GM18861 (cell line): ENCODE results near the gene UGT3A2.

ENCODE experiments used
- ATAC-seq: cut with Tn5 transposase; IDR thresholded peaks from one replicate; pipeline ENCODE4 v1.9.1; 2021; ENCODE audit not compliant: unreplicated experiment

The UGT3A2 gene, protein sequence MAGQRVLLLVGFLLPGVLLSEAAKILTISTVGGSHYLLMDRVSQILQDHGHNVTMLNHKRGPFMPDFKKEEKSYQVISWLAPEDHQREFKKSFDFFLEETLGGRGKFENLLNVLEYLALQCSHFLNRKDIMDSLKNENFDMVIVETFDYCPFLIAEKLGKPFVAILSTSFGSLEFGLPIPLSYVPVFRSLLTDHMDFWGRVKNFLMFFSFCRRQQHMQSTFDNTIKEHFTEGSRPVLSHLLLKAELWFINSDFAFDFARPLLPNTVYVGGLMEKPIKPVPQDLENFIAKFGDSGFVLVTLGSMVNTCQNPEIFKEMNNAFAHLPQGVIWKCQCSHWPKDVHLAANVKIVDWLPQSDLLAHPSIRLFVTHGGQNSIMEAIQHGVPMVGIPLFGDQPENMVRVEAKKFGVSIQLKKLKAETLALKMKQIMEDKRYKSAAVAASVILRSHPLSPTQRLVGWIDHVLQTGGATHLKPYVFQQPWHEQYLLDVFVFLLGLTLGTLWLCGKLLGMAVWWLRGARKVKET

DNA sequence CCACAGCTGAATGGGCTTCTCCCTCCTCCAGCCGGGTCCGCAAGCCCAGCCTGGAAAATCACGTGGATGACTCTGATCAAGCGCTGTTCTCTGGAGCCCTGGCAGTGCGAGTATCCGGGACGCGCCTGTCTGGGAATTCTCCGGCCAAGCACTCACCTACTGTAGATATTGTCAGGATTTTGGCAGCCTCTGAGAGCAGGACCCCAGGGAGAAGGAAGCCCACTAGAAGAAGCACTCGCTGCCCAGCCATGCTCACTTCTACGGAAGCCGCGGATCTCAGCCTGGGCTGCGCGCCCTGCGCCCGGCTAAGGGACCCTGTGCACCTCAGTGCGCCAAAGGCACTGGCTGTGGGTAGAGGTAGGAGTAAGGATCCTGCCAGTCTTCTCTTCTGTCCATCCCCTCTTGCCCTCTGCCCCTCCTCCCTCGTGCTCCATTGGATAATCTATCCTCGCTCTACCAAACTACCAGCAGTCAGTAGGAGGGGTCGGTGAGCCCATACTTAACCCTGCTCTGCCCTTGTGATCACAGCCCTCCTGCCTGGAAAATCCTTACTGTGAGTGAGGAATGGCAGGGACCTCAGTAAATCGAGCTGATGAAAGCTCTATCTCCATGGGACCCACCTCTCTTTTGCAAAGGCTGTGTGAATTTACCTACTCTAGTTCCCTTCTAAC, at the start of gene UGT3A2:
UGT3A2 (minus strand) TSS at position 343 of the 671 bp plus-strand sequence; CDS start at position 250, 93 bp downstream.
- no peak for ATAC-seq

DNA sequence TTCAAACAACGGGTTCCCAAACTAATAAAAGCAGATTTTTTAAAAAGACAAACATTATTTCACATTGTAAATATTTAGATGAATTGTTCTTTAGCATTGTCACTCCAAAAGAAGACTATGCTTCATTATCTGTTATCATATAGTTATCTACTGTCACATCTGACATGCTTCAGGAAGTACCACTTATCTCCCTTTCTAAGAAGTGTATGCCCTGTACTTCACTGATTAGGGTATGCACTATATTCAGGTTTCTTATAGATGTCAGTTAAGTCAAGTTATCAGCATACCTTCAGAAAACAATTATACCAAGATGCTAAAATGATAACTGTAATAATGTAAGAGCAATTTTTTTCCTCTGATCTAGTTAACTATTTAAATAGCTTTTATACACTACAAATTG, 44.6 kb upstream of the UGT3A2 start:
- ATAC-seq: no peak

DNA sequence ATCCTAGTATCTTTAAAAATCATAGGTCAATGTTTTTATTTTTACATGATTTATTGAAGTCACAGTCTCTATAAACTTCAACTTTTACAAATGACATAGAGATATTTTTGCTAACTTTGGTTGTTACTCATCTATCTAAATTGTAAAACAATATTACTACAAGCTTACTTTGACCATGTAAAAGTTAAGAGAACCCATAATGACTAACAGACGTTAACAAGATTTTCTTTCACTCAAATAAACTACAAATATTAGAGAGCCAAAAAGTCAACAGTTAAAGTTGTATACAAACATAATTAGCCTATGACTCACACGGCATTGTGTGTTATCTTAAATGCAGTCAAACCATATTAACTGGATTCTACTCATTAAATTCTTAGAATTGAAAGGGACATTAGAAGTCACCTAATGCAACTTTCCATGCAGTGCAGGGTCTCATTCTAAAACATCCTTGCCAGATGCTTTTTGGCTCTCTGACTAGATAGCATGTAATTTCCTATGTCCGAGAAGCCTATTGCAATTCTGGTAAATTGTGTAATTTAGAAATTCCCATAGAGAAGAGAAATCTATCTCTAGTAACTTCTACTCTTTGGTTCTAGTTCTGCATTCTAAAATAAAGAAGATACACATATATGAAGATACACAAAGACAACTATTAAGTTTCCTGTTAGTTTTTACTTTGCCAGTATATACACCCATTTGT, 42.2 kb upstream of the UGT3A2 start:
- ATAC-seq: no peak

- ATAC-seq: no peak
These were observed 39.1 kb upstream of the UGT3A2 start for GRCh38 chr5:36105819-36106218.

DNA sequence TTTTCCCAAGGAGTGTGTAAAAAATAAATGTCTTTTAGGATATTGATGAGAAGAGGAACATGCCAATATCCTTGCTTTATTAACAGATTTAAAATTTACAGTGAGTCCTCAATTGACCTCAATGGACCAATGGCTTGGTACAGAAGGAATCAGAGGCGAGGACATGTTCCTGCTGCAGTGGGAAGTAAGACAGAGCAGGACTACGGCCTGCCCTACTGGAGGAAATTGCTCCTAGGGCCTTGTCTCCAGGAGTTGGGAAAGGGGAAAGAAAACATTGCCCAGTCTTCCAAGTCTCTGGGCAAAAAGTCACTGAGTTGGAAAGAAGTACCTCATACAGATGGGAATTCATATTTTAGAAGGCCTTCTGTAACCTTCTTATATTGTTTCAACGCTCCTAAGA, 33.1 kb upstream of the UGT3A2 start:
- no peak for ATAC-seq

GRCh38 chr5:36096486-36096885, 29.8 kb upstream of the UGT3A2 start:
- ATAC-seq: no peak

DNA sequence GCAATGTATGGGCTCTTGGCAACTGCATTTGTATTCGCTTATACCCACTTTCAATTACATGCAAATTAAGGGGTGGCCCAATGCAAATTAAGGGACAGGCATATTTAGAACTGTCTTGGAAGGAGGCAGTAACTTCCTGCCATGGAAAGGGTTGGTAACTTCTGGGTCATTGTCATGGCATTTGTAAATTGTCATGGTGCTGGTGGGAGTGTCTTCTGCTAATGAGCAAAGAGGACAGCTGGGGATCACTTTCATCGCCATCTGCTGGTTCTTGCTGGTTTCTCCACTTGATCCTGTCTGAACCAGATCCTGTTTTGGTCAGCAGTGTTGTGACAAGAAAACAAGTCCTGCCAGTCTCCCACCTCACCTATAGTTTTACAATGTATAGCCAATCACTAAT, 23.3 kb upstream of the UGT3A2 start:
- ATAC-seq: no peak

GRCh38 chr5:36079200-36079781, 12.6 kb upstream of the UGT3A2 start:
- peak; percentile 97 for ATAC-seq

- no peak for ATAC-seq
These were observed 11.7 kb upstream of the UGT3A2 start for GRCh38 chr5:36078430-36078829.

DNA sequence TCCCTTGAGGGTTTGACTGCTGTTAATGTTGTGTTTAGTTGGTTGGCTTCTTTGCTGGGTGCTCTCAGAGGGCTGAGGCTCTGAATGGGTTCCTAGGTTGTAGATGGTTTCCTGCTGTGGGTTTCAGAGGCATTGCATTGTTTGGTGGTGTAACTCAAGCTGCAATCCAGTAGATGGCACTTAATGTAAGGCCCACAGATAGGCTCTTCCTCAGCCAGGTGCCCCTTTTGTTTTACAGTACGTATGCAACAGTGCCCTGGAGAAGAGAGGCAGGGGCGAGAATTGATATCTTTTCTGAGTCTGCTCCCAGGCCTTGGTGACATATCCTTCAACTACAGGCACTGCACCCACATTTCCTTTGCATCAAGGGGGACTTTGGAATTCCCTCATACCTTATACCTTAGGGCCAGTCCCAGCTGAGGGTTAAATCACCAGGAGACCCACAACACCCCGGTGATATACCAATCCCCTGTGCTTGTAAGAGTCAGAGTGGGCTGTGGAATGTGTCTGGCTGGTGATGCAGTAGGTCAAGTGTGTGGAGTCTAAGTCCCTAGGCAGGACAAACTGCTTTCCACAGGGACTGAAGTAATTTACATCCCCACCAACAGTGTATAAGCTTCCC, 7.0 kb upstream of the UGT3A2 start:
- ATAC-seq: peak; percentile 75

GRCh38 chr5:36070687-36071571, 4.2 kb upstream of the UGT3A2 start:
- peak; percentile 71 for ATAC-seq

GRCh38 chr5:36068751-36069281, 2.1 kb upstream of the UGT3A2 start:
- ATAC-seq: no peak

GRCh38 chr5:36066001-36066539, 612 bp downstream of the UGT3A2 start:
- ATAC-seq: no peak

DNA sequence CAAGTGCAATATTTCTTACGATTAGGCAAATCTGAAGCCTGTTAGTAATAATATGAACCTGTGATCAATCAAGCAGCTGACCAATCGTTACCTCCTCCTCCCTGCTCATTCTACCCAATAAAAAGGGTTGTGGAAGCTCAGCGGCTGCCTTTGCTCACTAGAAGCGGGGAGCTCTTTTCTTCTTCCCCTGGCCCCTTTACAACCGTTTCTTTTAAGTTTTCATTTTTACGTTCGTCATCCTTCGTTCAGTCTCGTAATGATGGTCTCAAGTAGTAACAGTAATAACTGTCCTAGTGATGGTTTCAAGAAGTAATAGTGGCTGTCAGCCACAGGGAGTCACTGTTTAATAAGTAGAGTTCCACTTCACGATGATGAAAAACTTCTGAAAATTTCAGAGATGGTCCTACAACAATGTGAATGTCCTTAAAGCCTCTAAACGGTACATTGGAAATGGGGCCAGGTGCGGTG, 6.2 kb downstream of the UGT3A2 start:
- ATAC-seq: no peak

DNA sequence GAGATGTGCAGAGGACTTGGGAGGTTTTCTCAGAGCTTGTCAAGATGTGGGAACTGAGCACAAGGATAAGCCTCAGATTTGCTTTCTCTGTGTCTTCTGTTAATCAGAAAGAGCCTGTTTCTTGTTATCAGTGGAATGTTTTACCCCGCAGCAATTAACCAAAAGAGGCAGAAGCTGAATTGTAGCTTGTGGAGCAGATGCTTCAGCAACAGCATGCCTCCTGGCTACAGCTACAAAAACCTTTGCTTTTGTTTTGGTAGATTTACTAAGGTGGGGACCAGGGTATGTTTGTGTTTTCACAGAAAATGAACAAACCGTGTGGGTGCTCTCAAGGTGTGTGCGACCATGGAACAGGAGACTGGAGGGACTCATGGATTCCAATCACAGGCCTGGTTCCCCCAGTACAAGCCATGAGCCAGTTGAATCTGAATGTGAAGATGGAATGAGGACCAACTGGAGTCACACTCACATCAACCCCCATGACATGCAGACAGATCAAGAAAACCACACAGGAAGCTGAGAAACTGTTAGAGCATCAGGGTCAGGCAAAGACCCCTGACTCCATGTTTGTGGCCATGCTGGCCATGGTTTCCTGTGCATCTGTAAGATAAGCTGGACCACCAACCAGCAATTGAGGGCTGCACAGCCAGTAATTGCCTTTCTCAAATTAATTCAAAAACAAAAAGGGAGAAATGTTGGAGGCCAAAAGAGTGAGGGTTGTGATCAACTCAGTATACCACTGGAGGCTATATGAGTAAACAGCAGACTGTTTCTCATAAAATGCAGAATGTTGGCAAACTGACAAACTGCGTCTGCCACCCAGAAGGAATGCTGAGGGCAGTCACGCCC, 6.9 kb downstream of the UGT3A2 start:
- ATAC-seq: no peak

GRCh38 chr5:36058776-36059175, 7.9 kb downstream of the UGT3A2 start:
- no peak for ATAC-seq

GRCh38 chr5:36057386-36057785, 9.3 kb downstream of the UGT3A2 start:
- ATAC-seq: no peak

DNA sequence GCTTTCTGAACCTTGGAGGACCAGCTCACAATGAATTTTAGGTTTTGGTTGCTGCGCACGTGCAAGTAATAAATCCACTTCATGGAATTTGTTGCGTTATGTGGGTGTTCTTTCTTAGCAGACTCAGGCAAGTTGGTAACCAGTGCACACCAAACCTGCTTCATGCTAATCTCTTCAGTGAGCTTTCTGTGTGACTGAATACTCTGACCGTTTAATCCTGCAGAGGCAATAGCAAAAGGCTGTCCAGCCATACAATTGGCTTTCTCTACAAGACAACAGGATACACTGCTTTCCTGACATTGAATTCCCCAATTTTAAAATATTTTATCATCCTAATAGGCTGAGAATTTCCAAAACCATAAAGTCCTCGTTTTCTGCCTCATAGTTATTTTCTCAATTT, 10.3 kb downstream of the UGT3A2 start:
- ATAC-seq: no peak
